Measurements from ENCODE around the gene ADAMTS2. TPM values are rescaled to one million over a fixed set of nuclear protein-coding genes. Genes with fewer than 3 reads are reported as not detected.
A peak's percentile ranks its signal among the peaks of the same experiment; 100 is the strongest.

ADAMTS2 gene
- total and polyA plus RNA-seq, 10 donors = 4.0 to 101 (median 47.5) TPM

GRCh38 chr5:179318221-179318955 lies 26.9 kb downstream of the ADAMTS2 start:
- no peaks in the 10 kb centered on the region for H3K9me3 ChIP-seq
- peaks cover 0 to 3% (median 0%) of the 10 kb centered on the region in 6 donors for H3K36me3 ChIP-seq
- DNase-seq = peak; percentile 50
- no peak overlapping the region for H3K4me3 ChIP-seq
- no peak for TF ChIP-seq CTCF (IDR thresholded peaks at IDR 0.05 in 8 of 11, conservative IDR thresholded peaks at IDR 0.05 in 3 of 11)
- peak in 1 of 3 donors; percentile 25 for TF ChIP-seq POLR2AphosphoS5 (IDR thresholded peaks at IDR 0.05)
- intact Hi-C loops (cut with DNase I; ENCODE audit: low total_unique reads) = no loop called here
- peaks cover 6 to 52% (median 25%) of the 10 kb centered on the region in 6 donors for H3K4me1 ChIP-seq
- WGBS, 5 donors = 75 to 84% (median 83%) methylated on average over 9 to 21 of the region's 21 CpGs
- H3K27ac ChIP-seq = no peak overlapping the region
- H3K27me3 ChIP-seq (replicated peaks in 1 of 7) = peaks cover 0 to 35% (median 0%) of the 10 kb centered on the region in 7 donors

GRCh38 chr5:179317411-179318220 lies 27.6 kb downstream of the ADAMTS2 start:
- DNase-seq = peak; percentile 63
- WGBS, 5 donors = 76 to 79% (median 76%) methylated on average over 13 to 19 of the region's 19 CpGs

GRCh38 chr5:179316982-179317381 lies 28.3 kb downstream of the ADAMTS2 start:
- 32 to 47% (median 35%) methylated on average over 6 of the region's 6 CpGs for WGBS, 5 donors
- intact Hi-C loops (cut with DNase I; ENCODE audit: low total_unique reads) = no loop called here
- Histone ChIP-seq H3K4me3 (no peak overlapping the region), H3K27me3 (replicated peaks in 1 of 7) (peaks cover 0 to 24% (median 0%) of the 10 kb centered on the region in 7 donors), H3K4me1 (peaks cover 6 to 52% (median 25%) of the 10 kb centered on the region in 6 donors), H3K9me3 (peaks cover 0 to 5% (median 0%) of the 10 kb centered on the region in 8 donors), H3K36me3 (peaks cover 0 to 3% (median 0%) of the 10 kb centered on the region in 6 donors), H3K27ac (no peak overlapping the region)
- TF ChIP-seq CTCF (IDR thresholded peaks at IDR 0.05 in 8 of 11, conservative IDR thresholded peaks at IDR 0.05 in 3 of 11) = no peak
- no peak for TF ChIP-seq POLR2AphosphoS5 (IDR thresholded peaks at IDR 0.05)
- no peak for DNase-seq

More at GRCh38 chr5:179317411-179318220, 27.6 kb downstream of the ADAMTS2 start:
- H3K36me3 ChIP-seq = peaks cover 0 to 3% (median 0%) of the 10 kb centered on the region in 6 donors
- H3K4me3 ChIP-seq = no peak overlapping the region
- no peak for TF ChIP-seq CTCF (IDR thresholded peaks at IDR 0.05 in 8 of 11, conservative IDR thresholded peaks at IDR 0.05 in 3 of 11)
- TF ChIP-seq POLR2AphosphoS5 (IDR thresholded peaks at IDR 0.05) = no peak
- TF ChIP-seq POLR2A (IDR thresholded peaks at IDR 0.05) = no peak
- H3K27ac ChIP-seq = no peak overlapping the region
- intact Hi-C loops (cut with DNase I; ENCODE audit: low total_unique reads) = no loop called here
- peaks cover 0 to 29% (median 0%) of the 10 kb centered on the region in 7 donors for H3K27me3 ChIP-seq (replicated peaks in 1 of 7)
- peaks cover 6 to 52% (median 25%) of the 10 kb centered on the region in 6 donors for H3K4me1 ChIP-seq
- H3K9me3 ChIP-seq = peaks cover 0 to 1% (median 0%) of the 10 kb centered on the region in 8 donors
